Measurements from ENCODE around the gene TMEM94.
"Not testable (repeated sequence)": the region's sequence is repeated elsewhere in the genome, so short reads cannot be mapped to it uniquely, and the experiment has no call there.

Gene TMEM94

DNA sequence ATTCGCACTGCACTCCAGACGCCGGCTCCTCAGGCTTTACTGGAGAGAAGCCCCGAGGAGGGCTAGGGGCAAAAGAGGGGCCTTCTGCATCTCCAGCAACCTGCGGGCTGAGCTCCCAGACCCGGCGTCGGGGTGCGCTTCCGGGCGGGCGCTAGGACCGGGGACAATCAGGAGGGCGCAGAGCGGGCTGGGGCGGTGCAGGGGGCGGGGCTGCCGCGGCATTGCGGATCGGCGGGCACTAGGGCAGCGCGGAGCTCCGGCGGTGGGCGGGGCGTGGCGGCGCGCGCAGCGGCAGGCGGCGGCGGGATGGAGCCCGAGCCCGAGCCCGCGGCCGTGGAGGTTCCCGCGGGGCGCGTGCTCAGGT lies 59.8 kb downstream of the TMEM94 start, which contains the start of gene TSEN54:
TSS of gene TSEN54 (plus strand) at position 274 of the 364 bp plus-strand sequence. CDS start at position 307, 33 bp downstream.
- H3K4me3 ChIP-seq (ENCODE audit: low read depth, low read length), result peak within 1 kb of the TSS; percentile 88
- no peak for TF ChIP-seq CTCF (IDR thresholded peaks at IDR 0.05; ENCODE audit: low read depth, low read length)
- no peaks in the 10 kb centered on the region for H3K9me3 ChIP-seq
- DNase-seq, result peak; percentile 98
- peaks cover 7% of the 10 kb centered on the region for H3K36me3 ChIP-seq
- H3K27me3 ChIP-seq, result no peaks in the 10 kb centered on the region
- H3K4me1 ChIP-seq, result no peaks in the 10 kb centered on the region

- no peaks in the 10 kb centered on the region for H3K27me3 ChIP-seq
- DNase-seq, result peak; percentile 48
- H3K9me3 ChIP-seq, result no peaks in the 10 kb centered on the region
- H3K36me3 ChIP-seq, result peaks cover 7% of the 10 kb centered on the region
- peak overlapping the region; percentile 88 for H3K4me3 ChIP-seq (ENCODE audit: low read depth, low read length)
- no peak for TF ChIP-seq CTCF (IDR thresholded peaks at IDR 0.05; ENCODE audit: low read depth, low read length)
- no peaks in the 10 kb centered on the region for H3K4me1 ChIP-seq
Measured at GRCh38 chr17:75516619-75517296, 60.3 kb downstream of the TMEM94 start.

- Histone ChIP-seq H3K36me3 (peaks cover 7% of the 10 kb centered on the region), H3K4me1 (no peaks in the 10 kb centered on the region), H3K4me3 (ENCODE audit: low read depth, low read length) (peak overlapping the region; percentile 88), H3K9me3 (no peaks in the 10 kb centered on the region), H3K27me3 (no peaks in the 10 kb centered on the region)
- DNase-seq, result no peak
- no peak for TF ChIP-seq CTCF (IDR thresholded peaks at IDR 0.05; ENCODE audit: low read depth, low read length)
Measured at GRCh38 chr17:75517297-75517865, 60.9 kb downstream of the TMEM94 start.

DNA sequence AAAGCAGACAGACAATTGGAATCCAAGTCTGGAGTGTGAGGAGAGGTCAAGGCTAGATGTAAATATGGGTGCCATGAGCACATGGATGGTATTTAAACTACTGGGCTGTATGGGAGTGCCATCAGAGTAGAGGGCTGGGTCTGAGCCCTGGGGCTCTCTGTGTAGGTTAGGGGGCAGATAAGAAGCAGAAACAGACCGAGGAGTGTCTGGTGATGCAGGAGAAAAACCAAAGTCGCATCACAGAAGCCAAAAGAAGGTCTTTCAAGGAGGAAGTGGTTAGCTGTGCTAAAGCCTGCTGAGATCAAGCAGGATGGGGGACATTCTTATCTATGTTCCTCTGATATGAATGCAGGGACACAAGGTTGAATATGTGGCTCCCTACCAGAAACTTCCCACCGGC lies 61.8 kb downstream of the TMEM94 start:
- peaks cover 7% of the 10 kb centered on the region for H3K36me3 ChIP-seq
- no peaks in the 10 kb centered on the region for H3K27me3 ChIP-seq
- H3K9me3 ChIP-seq, result no peaks in the 10 kb centered on the region
- no peak overlapping the region for H3K4me3 ChIP-seq (ENCODE audit: low read depth, low read length)
- H3K4me1 ChIP-seq, result no peaks in the 10 kb centered on the region
- no peak for TF ChIP-seq CTCF (IDR thresholded peaks at IDR 0.05; ENCODE audit: low read depth, low read length)
- no peak for DNase-seq

DNA sequence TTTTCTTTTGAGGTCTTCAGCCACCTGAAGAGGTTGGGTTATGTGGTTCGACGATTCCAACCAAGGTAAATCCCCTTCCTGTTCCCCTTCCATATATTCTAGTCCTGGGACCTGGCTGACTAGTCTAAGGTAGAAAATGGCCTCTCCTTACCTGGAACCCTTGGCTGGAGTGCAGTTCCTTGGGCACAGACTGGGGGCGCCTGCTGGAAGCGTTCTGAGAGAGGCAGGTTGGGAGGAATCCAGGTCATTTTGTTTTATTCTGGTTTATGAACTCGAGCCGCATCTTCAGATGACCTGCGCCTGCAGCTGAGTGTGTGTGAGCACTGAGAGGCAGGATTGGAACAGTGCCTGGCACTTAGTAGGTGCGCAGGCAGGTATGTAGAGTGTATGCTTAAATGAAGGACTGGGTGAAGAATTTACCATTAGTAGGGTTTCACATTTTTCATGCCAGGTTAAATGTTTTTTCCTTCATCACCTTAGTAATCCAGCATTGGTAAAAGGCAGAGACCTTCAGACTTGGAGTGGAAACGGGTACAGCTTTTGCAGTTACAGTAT lies 62.6 kb downstream of the TMEM94 start:
- Histone ChIP-seq H3K4me3 (ENCODE audit: low read depth, low read length) (no peak overlapping the region), H3K4me1 (no peaks in the 10 kb centered on the region), H3K36me3 (peaks cover 7% of the 10 kb centered on the region), H3K27me3 (no peaks in the 10 kb centered on the region), H3K9me3 (no peaks in the 10 kb centered on the region)
- TF ChIP-seq CTCF (IDR thresholded peaks at IDR 0.05; ENCODE audit: low read depth, low read length), result no peak
- no peak for DNase-seq

- H3K9me3 ChIP-seq; H3K4me3 ChIP-seq (ENCODE audit: low read depth, low read length); H3K36me3 ChIP-seq; DNase-seq; H3K4me1 ChIP-seq; H3K27me3 ChIP-seq: not testable (repeated sequence)
Measured at GRCh38 chr17:75520413-75520812, 64.0 kb downstream of the TMEM94 start.

Measured in BE2C (cell line).